Measurements from ENCODE around the gene HES4. TPM values are rescaled to one million over a fixed set of nuclear protein-coding genes. Genes with fewer than 3 reads are reported as not detected.
A peak's percentile ranks its signal among the peaks of the same experiment; 100 is the strongest.

HES4 gene
- total and polyA plus RNA-seq, 2 of the 13 experiments (the other 11 are each of a cell fraction or from before 2014, with no cell fraction given), result 8.8 to 10.6 TPM

DNA sequence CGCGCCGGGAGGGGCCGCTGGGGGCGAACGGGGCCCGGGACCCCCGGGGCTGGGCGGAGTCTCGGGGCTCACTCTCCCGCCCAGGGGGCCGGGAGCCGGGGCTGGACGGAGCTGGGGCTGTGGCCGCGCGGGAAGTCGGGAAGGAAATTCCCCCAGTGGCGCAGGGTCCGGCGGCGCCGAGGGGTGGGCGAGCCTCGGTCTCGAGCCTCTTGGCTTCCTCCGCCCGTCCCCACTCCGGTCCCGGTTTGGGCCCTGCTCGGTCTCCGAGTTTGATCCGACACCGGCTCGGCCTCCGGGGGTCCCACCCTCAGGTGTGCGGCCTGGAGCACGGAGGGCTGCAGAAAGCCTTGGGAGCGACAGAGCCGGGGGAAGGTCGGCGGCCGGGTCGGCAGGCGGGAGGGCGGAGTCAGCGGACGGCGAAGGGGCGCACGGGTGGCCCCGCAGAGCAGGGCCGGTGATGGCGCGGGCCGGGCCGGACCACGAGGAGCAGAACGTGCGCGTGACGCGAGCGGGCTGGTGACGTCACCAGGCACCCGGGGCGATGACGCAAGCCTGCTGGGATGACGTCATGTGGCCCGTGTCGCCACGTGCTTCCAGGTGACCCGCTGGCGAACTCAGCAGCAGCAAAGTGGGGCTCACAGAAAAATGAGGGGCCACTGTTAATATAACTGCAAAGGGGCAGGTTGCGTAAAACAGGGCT lies 610 bp upstream of the HES4 start (continued):
- TF ChIP-seq, protein P1, sequence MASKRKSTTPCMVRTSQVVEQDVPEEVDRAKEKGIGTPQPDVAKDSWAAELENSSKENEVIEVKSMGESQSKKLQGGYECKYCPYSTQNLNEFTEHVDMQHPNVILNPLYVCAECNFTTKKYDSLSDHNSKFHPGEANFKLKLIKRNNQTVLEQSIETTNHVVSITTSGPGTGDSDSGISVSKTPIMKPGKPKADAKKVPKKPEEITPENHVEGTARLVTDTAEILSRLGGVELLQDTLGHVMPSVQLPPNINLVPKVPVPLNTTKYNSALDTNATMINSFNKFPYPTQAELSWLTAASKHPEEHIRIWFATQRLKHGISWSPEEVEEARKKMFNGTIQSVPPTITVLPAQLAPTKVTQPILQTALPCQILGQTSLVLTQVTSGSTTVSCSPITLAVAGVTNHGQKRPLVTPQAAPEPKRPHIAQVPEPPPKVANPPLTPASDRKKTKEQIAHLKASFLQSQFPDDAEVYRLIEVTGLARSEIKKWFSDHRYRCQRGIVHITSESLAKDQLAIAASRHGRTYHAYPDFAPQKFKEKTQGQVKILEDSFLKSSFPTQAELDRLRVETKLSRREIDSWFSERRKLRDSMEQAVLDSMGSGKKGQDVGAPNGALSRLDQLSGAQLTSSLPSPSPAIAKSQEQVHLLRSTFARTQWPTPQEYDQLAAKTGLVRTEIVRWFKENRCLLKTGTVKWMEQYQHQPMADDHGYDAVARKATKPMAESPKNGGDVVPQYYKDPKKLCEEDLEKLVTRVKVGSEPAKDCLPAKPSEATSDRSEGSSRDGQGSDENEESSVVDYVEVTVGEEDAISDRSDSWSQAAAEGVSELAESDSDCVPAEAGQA (IDR thresholded peaks at IDR 0.05; ENCODE audit: low read depth), result peak; percentile 100
- TF ChIP-seq, protein P1 (CRISPR knock-in tag; IDR thresholded peaks at IDR 0.05; ENCODE audit: borderline replicate concordance), result no peak; the same call in 1 of the 2 replicates
- TF ChIP-seq POGZ (CRISPR knock-in tag; IDR thresholded peaks at IDR 0.05) (peak; percentile 71), ZNF451 (CRISPR knock-in tag; IDR thresholded peaks at IDR 0.05) (peak; percentile 90), FOSL2 (CRISPR knock-in tag; IDR thresholded peaks at IDR 0.05) (peak; percentile 86), ZNF703 (CRISPR knock-in tag; IDR thresholded peaks at IDR 0.05; ENCODE audit: borderline replicate concordance) (peak; percentile 69; the same call in 1 of the 2 replicates), ZBTB20 (CRISPR knock-in tag; IDR thresholded peaks at IDR 0.05; ENCODE audit: borderline replicate concordance, low read depth) (no peak), ZNF256 (CRISPR knock-in tag; conservative IDR thresholded peaks at IDR 0.05) (peak; percentile 47), HHEX (CRISPR knock-in tag; IDR thresholded peaks at IDR 0.05) (no peak), ZFP36L1 (CRISPR knock-in tag; IDR thresholded peaks at IDR 0.05) (peak; percentile 88; the same call in 1 of the 2 replicates), TP53 (CRISPR knock-in tag; conservative IDR thresholded peaks at IDR 0.05) (0 out of 2 replicates have a peak, but pooled peaks have one; percentile 72), ZFP37 (CRISPR knock-in tag; IDR thresholded peaks at IDR 0.05; ENCODE audit: borderline replicate concordance) (0 out of 2 replicates have a peak, but pooled peaks have one; percentile 21), HNRNPLL (IDR thresholded peaks at IDR 0.05; ENCODE audit: low read depth, low read length, poor library complexity, severe bottlenecking) (peak; percentile 62), ZNF674 (CRISPR knock-in tag; IDR thresholded peaks at IDR 0.05; ENCODE audit: low read depth) (0 out of 2 replicates have a peak, but pooled peaks have one; percentile 75), SRSF1 (optimal IDR thresholded peaks at IDR 0.05; ENCODE audit: low read depth, low read length) (peak; percentile 88), MAZ (IDR thresholded peaks at IDR 0.05; ENCODE audit: borderline replicate concordance, low read depth, low read length) (peak; percentile 85; the same call in 1 of the 2 replicates), MAZ (CRISPR knock-in tag; IDR thresholded peaks at IDR 0.05; ENCODE audit: low read depth) (peak; percentile 72), NFE2 (CRISPR knock-in tag; IDR thresholded peaks at IDR 0.05) (no peak), ZNF891 (CRISPR knock-in tag; IDR thresholded peaks at IDR 0.05) (peak; percentile 78)
- TF ChIP-seq, protein P2, sequence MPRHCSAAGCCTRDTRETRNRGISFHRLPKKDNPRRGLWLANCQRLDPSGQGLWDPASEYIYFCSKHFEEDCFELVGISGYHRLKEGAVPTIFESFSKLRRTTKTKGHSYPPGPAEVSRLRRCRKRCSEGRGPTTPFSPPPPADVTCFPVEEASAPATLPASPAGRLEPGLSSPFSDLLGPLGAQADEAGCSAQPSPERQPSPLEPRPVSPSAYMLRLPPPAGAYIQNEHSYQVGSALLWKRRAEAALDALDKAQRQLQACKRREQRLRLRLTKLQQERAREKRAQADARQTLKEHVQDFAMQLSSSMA (CRISPR knock-in tag; IDR thresholded peaks at IDR 0.05), result peak; percentile 48; the same call in 1 of the 2 replicates
- TF ChIP-seq, protein P3, sequence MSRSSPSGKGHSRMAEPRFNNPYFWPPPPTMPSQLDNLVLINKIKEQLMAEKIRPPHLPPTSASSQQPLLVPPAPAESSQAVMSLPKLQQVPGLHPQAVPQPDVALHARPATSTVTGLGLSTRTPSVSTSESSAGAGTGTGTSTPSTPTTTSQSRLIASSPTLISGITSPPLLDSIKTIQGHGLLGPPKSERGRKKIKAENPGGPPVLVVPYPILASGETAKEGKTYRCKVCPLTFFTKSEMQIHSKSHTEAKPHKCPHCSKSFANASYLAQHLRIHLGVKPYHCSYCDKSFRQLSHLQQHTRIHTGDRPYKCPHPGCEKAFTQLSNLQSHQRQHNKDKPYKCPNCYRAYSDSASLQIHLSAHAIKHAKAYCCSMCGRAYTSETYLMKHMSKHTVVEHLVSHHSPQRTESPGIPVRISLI (CRISPR knock-in tag; IDR thresholded peaks at IDR 0.05; ENCODE audit: borderline replicate concordance), result 0 out of 2 replicates have a peak, but pooled peaks have one; percentile 19

All from HepG2 (cell line).